HepG2 (cell line): ENCODE measurements around the gene TCF25. TPM values are rescaled to one million over a fixed set of nuclear protein-coding genes. Genes with fewer than 3 reads are reported as not detected.
A peak's percentile ranks its signal among the peaks of the same experiment; 100 is the strongest.

ENCODE experiments used
- CAMTA2 ChIP-seq: sonication (generic); formaldehyde crosslinking; IDR thresholded peaks from 2 replicates; pipeline ENCODE4 v1.4.0; 2020; ENCODE audit warnings: mild to moderate bottlenecking, missing genetic modification reagents, borderline replicate concordance
- CBX1 ChIP-seq: IDR thresholded peaks from one replicate; pipeline ENCODE4 v1.6.1; 2016; ENCODE audit warnings: antibody characterized with exemption, low read depth
- ELF1 ChIP-seq: sonication (generic); formaldehyde crosslinking; IDR thresholded peaks from 2 replicates; pipeline ENCODE4 v1.4.0; 2020; ENCODE audit warnings: missing genetic modification reagents
- IRF2 ChIP-seq: IDR thresholded peaks from 2 replicates; pipeline ENCODE4 v1.6.1; 2018; ENCODE audit warnings: missing genetic modification reagents, missing compliant biosample characterization
- MATR3 ChIP-seq: sonication (generic); formaldehyde crosslinking; IDR thresholded peaks from 2 replicates; pipeline ENCODE4 v1.4.0; 2020; ENCODE audit warnings: missing genetic modification reagents
- MYNN ChIP-seq: sonication (generic); formaldehyde crosslinking; IDR thresholded peaks from 2 replicates; pipeline ENCODE4 v1.4.0; 2020; ENCODE audit warnings: mild to moderate bottlenecking, low read depth, missing genetic modification reagents
- RARA ChIP-seq: IDR thresholded peaks from 2 replicates; pipeline ENCODE4 v1.6.1; 2016; ENCODE audit warnings: missing genetic modification reagents, missing compliant biosample characterization
- REL ChIP-seq: sonication (generic); formaldehyde crosslinking; conservative IDR thresholded peaks from 2 replicates; pipeline ENCODE4 v1.8.0; 2022; ENCODE audit warnings: mild to moderate bottlenecking, missing genetic modification reagents, moderate library complexity
- RNF2 ChIP-seq: fragments of 450-650 bp; conservative IDR thresholded peaks from 2 replicates; pipeline ENCODE4 v1.6.1; 2016; ENCODE audit warnings: low read depth
- SIN3A ChIP-seq: IDR thresholded peaks from 2 replicates; pipeline ENCODE4 v1.6.1; 2011; ENCODE audit warnings: low read depth, mild to moderate bottlenecking, control low read depth, low read length, borderline replicate concordance
- TCF12 ChIP-seq, 2 experiments: fragments of 450-650 bp in 1 of 2; sonication (generic) in 1 of 2; formaldehyde crosslinking in 1 of 2; IDR thresholded peaks; 2 replicates each; pipeline versions ENCODE4 v1.6.1 to v1.8.0; 2017 to 2022; ENCODE audit warnings: antibody characterized with exemption in 1 of 2, mild to moderate bottlenecking in 1 of 2, missing genetic modification reagents in 1 of 2, moderate library complexity in 1 of 2
- THAP11 ChIP-seq: IDR thresholded peaks from 2 replicates; pipeline ENCODE4 v1.6.1; 2016; ENCODE audit warnings: missing biosample characterization, missing genetic modification reagents
- ZNF234 ChIP-seq: sonication (generic); formaldehyde crosslinking; conservative IDR thresholded peaks from 2 replicates; pipeline ENCODE4 v1.5.1; 2020; ENCODE audit warnings: mild to moderate bottlenecking, missing genetic modification reagents
- ZNF235 ChIP-seq: sonication (generic); formaldehyde crosslinking; IDR thresholded peaks from 2 replicates; pipeline ENCODE4 v1.8.1; 2023; ENCODE audit warnings: mild to moderate bottlenecking, missing genetic modification reagents, borderline replicate concordance
- ZNF75D ChIP-seq: sonication (generic); formaldehyde crosslinking; IDR thresholded peaks from 2 replicates; pipeline ENCODE4 v1.8.1; 2023; ENCODE audit warnings: missing genetic modification reagents, mild to moderate bottlenecking, borderline replicate concordance
- ZNF780A ChIP-seq: sonication (generic); formaldehyde crosslinking; IDR thresholded peaks from 2 replicates; pipeline ENCODE4 v1.8.0; 2022; ENCODE audit warnings: mild to moderate bottlenecking, missing genetic modification reagents, moderate library complexity
- polyA plus RNA-seq, 8 experiments: library from polyadenylated mRNA; depleted of rRNA in 3 of 8; stranded (reverse) in 7 of 8; unstranded in 1 of 8; fragments of >200 nt; fragmentation: Illumina TruSeq in 4 of 8; extraction: Trizol in 4 of 8; gene quantifications; 2 replicates each; pipeline versions ENCODE4 v1.2.1 to v1.2.3, GENCODE V29; 2011 to 2016; ENCODE audit warnings: low read depth in 4 of 8, missing spikeins in 1 of 8, mixed read lengths in 1 of 8; ENCODE audit not compliant: insufficient read depth in 1 of 8
- total RNA-seq, 5 experiments: library from RNA; depleted of rRNA; stranded (reverse); fragments of >200 nt; fragmentation: Illumina TruSeq; extraction: Trizol; gene quantifications; 2 replicates each; pipeline ENCODE4 v1.2.3, GENCODE V29; 2016; ENCODE audit warnings: low read depth in 1 of 5
- TF ChIP-seq, protein P1 (sequence below): sonication (generic); formaldehyde crosslinking; IDR thresholded peaks from 2 replicates; pipeline ENCODE4 v1.9.0; 2022; ENCODE audit warnings: low read depth, missing genetic modification reagents
- TF ChIP-seq, protein P2 (sequence below): fragments of 450-650 bp; IDR thresholded peaks from 2 replicates; pipeline ENCODE4 v1.6.1; 2017; ENCODE audit warnings: mild to moderate bottlenecking
- TF ChIP-seq, protein P3 (sequence below): sonication (generic); formaldehyde crosslinking; IDR thresholded peaks from 2 replicates; pipeline ENCODE4 v1.4.0; 2020; ENCODE audit warnings: mild to moderate bottlenecking, missing genetic modification reagents
- TF ChIP-seq, protein P4 (sequence below): sonication (generic); formaldehyde crosslinking; IDR thresholded peaks from 2 replicates; pipeline ENCODE4 v1.5.1; 2020; ENCODE audit warnings: mild to moderate bottlenecking, missing genetic modification reagents, moderate library complexity

The TCF25 gene
- total and polyA plus RNA-seq, 2 of the 13 experiments (the other 11 are each of a cell fraction or from before 2014, with no cell fraction given) = 138 to 206 TPM

DNA sequence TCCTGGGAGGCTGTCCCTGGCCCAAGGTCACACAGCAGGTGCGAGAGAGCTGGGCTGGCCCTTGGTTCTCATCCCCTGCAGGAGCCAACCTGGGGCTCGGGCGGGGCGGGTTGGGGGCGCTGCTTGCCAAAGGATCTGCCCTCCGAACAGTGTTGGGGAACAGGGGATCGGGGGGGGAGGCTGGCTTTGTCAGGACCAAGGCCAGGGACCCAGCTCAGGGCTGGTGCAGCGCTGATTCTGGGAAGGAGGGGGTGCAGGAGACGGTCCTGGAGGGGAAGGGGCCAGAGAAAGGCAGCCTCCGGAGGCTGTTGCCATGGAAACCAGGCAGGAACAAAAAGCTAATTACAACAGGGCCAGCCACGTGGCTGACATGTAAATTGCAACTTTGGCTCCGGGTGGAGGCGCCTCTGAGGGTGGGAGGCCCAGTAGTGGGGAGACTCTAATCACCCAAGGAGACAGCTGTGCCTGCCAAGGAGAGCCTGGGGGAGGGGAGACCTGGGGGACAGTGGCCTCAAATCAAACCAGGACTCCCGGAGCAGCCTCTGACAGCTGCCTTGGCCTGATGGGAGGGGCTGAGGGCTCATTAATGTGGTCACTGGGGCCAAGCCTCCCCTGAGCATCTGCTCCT is 51.0 kb downstream of the TCF25 start (continued):
- TF ChIP-seq, protein P1, sequence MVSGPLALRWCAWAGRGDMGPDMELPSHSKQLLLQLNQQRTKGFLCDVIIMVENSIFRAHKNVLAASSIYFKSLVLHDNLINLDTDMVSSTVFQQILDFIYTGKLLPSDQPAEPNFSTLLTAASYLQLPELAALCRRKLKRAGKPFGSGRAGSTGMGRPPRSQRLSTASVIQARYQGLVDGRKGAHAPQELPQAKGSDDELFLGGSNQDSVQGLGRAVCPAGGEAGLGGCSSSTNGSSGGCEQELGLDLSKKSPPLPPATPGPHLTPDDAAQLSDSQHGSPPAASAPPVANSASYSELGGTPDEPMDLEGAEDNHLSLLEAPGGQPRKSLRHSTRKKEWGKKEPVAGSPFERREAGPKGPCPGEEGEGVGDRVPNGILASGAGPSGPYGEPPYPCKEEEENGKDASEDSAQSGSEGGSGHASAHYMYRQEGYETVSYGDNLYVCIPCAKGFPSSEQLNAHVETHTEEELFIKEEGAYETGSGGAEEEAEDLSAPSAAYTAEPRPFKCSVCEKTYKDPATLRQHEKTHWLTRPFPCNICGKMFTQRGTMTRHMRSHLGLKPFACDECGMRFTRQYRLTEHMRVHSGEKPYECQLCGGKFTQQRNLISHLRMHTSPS (CRISPR knock-in tag) = no peak
- TF ChIP-seq, protein P2, sequence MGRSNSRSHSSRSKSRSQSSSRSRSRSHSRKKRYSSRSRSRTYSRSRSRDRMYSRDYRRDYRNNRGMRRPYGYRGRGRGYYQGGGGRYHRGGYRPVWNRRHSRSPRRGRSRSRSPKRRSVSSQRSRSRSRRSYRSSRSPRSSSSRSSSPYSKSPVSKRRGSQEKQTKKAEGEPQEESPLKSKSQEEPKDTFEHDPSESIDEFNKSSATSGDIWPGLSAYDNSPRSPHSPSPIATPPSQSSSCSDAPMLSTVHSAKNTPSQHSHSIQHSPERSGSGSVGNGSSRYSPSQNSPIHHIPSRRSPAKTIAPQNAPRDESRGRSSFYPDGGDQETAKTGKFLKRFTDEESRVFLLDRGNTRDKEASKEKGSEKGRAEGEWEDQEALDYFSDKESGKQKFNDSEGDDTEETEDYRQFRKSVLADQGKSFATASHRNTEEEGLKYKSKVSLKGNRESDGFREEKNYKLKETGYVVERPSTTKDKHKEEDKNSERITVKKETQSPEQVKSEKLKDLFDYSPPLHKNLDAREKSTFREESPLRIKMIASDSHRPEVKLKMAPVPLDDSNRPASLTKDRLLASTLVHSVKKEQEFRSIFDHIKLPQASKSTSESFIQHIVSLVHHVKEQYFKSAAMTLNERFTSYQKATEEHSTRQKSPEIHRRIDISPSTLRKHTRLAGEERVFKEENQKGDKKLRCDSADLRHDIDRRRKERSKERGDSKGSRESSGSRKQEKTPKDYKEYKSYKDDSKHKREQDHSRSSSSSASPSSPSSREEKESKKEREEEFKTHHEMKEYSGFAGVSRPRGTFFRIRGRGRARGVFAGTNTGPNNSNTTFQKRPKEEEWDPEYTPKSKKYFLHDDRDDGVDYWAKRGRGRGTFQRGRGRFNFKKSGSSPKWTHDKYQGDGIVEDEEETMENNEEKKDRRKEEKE = no peak
- TF ChIP-seq REL (no peak), CAMTA2 (CRISPR knock-in tag) (no peak), ZNF234 (CRISPR knock-in tag) (no peak), RNF2 (no peak), TCF12 (IDR thresholded peaks at IDR 0.05) (no peak), TCF12 (CRISPR knock-in tag; IDR thresholded peaks at IDR 0.05) (0 out of 2 replicates have a peak, but pooled peaks have one; percentile 2), ZNF235 (CRISPR knock-in tag) (0 out of 2 replicates have a peak, but pooled peaks have one; percentile 17), MYNN (CRISPR knock-in tag) (no peak), CBX1 (no peak), MATR3 (CRISPR knock-in tag) (no peak), ZNF75D (CRISPR knock-in tag) (no peak), IRF2 (CRISPR knock-in tag) (no peak), ELF1 (CRISPR knock-in tag) (no peak), RARA (CRISPR knock-in tag) (no peak), SIN3A (no peak), THAP11 (CRISPR knock-in tag) (no peak), ZNF780A (CRISPR knock-in tag) (no peak)
- TF ChIP-seq, protein P3, sequence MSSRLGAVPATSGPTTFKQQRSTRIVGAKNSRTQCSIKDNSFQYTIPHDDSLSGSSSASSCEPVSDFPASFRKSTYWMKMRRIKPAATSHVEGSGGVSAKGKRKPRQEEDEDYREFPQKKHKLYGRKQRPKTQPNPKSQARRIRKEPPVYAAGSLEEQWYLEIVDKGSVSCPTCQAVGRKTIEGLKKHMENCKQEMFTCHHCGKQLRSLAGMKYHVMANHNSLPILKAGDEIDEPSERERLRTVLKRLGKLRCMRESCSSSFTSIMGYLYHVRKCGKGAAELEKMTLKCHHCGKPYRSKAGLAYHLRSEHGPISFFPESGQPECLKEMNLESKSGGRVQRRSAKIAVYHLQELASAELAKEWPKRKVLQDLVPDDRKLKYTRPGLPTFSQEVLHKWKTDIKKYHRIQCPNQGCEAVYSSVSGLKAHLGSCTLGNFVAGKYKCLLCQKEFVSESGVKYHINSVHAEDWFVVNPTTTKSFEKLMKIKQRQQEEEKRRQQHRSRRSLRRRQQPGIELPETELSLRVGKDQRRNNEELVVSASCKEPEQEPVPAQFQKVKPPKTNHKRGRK (CRISPR knock-in tag) = no peak
- TF ChIP-seq, protein P4, sequence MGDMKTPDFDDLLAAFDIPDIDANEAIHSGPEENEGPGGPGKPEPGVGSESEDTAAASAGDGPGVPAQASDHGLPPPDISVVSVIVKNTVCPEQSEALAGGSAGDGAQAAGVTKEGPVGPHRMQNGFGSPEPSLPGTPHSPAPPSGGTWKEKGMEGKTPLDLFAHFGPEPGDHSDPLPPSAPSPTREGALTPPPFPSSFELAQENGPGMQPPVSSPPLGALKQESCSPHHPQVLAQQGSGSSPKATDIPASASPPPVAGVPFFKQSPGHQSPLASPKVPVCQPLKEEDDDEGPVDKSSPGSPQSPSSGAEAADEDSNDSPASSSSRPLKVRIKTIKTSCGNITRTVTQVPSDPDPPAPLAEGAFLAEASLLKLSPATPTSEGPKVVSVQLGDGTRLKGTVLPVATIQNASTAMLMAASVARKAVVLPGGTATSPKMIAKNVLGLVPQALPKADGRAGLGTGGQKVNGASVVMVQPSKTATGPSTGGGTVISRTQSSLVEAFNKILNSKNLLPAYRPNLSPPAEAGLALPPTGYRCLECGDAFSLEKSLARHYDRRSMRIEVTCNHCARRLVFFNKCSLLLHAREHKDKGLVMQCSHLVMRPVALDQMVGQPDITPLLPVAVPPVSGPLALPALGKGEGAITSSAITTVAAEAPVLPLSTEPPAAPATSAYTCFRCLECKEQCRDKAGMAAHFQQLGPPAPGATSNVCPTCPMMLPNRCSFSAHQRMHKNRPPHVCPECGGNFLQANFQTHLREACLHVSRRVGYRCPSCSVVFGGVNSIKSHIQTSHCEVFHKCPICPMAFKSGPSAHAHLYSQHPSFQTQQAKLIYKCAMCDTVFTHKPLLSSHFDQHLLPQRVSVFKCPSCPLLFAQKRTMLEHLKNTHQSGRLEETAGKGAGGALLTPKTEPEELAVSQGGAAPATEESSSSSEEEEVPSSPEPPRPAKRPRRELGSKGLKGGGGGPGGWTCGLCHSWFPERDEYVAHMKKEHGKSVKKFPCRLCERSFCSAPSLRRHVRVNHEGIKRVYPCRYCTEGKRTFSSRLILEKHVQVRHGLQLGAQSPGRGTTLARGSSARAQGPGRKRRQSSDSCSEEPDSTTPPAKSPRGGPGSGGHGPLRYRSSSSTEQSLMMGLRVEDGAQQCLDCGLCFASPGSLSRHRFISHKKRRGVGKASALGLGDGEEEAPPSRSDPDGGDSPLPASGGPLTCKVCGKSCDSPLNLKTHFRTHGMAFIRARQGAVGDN (CRISPR knock-in tag) = peak; percentile 40
